GM12873 (cell line): Measurements from ENCODE around the gene APP.

Experiments used
- TF ChIP-seq, protein P1 (sequence below): IDR thresholded peaks from 2 replicates; pipeline ENCODE4 v1.5.1; 2012; ENCODE audit warnings: low read depth, mild to moderate bottlenecking, moderate library complexity, low read length, control low read depth; ENCODE audit not compliant: insufficient read depth; ENCODE audit errors: missing control alignments

APP gene

DNA sequence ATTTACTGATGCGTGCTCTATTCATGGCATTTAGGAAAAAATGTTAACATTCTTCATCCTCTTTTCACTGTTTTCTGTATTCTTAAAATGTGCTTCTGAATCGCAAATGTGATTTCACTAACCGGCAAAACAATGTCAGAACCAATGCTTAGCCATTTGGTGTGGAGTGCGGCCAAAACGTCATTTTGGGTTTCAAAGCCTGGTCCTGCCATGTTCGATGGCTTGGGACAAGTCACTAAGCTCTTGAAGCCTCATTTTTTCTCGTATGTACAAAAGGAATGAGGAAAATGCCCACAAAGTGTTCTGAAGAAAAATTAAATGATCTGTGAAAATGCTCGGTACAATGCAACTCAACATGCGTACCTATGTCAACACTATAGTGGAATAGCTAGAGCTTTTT, 175.3 kb downstream of the APP start:
- TF ChIP-seq, protein P1, sequence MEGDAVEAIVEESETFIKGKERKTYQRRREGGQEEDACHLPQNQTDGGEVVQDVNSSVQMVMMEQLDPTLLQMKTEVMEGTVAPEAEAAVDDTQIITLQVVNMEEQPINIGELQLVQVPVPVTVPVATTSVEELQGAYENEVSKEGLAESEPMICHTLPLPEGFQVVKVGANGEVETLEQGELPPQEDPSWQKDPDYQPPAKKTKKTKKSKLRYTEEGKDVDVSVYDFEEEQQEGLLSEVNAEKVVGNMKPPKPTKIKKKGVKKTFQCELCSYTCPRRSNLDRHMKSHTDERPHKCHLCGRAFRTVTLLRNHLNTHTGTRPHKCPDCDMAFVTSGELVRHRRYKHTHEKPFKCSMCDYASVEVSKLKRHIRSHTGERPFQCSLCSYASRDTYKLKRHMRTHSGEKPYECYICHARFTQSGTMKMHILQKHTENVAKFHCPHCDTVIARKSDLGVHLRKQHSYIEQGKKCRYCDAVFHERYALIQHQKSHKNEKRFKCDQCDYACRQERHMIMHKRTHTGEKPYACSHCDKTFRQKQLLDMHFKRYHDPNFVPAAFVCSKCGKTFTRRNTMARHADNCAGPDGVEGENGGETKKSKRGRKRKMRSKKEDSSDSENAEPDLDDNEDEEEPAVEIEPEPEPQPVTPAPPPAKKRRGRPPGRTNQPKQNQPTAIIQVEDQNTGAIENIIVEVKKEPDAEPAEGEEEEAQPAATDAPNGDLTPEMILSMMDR: no peak

DNA sequence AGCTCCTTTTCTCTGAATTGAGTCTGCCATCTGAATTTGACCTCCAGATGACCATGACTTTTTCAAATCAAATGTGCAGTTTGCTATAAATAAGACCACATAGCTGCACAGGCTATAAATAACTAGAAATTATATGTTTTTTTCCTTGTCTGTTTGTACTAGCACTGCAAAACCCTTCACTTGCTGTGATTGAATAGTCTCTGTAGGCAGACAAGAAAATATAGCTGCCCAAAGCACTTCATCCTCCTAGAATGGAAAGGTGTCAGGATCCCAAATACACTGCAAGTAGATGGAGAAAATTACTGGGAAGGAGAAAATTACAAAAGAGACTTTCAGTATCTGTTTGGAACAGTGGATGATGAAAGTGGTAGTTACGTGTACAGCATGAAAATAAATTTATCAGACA, 175.8 kb downstream of the APP start:
- TF ChIP-seq, protein P1: no peak

DNA sequence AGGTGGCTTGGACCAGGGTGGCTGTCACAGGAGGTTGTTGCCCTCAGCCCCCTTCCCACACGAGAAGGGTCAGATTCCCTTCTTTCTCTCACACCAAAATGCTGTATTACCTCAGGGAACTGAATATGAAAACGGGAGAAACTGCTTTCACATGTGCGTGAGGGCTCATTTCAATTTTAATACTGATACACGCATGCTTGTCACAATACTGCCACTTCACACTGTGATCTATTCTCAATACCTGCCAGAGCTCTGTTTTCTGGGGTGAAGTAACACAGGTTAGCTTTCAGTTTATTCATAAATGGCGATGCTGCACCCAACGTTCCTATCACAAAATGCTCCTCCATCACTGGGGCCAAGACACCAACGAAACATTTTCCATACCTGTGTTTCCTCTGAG, 181.8 kb downstream of the APP start:
- TF ChIP-seq, protein P1: no peak

DNA sequence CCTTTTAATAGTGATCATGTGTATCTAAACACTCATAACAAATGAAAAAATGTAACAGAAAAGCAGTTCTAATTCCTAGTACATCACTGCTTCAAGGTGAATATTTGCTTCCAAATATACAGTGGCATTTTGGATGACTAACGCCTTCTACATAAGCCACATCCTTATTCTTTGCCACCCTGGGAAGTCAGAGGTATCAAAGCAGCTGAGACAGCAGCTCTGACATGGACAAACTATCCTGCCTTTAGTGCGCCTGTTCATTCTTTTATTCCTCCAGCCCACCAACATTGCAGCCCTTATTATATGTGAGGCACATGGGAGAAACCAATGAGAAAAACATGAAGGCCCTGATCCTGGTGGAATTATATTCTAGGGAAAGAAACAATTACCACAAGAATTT, 183.0 kb downstream of the APP start:
- TF ChIP-seq, protein P1: no peak

DNA sequence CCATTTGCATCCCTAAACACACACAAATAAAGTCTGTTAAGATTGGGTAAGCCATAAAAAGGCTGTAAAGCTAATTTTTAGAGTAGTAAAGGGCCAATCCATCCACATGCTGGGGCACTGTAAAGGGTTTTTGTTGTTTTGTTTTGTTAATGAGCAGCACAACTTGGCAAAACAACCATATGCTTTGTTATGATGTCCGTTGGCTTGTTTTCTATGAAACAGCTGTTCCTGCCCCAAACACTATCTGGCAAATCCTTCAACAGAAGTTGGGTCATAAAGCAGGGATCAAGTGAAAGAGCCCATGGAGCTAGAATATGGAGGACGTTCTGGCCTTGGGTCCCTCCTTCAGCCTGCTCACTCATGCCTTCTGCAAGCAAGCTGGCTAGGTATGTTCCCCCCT, 183.6 kb downstream of the APP start:
- TF ChIP-seq, protein P1: no peak

DNA sequence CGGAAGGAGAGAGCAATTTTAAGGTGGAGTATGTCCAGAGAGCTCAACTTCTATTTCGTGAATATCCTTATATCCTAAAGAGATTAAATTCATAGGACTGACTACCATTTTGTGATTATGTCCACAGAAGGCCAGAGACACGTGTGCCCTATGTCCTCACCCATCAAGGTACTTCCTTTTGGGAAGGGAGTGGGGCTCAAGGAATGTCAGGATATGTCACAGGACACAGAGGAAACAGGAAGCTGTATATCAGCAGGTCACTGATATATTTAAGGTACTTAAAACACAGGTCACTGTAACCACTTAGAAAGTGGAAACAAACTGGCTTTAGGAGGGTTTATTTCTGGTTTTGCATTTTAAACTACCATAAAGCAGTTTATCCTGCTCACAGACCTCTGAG, 184.6 kb downstream of the APP start:
- TF ChIP-seq, protein P1: no peak

DNA sequence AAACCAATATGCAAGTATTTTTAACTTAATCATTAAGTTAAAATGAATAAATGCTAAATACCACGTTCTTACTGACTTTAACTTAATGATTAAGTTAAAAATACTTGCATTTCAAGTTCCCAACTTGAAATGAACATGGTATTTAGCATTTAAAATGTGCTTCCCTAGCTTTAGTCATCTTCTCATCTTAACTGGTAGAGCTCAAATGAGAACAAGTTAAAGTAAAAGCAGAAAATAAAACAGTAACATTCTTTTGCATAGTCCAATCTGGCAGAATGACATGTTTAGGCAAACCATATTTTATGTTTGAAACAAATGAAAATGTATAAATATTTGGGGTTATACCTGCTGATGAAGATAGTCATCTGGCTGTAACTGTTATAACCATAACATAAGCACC, 186.0 kb downstream of the APP start:
- TF ChIP-seq, protein P1: no peak
